Endothelial cell of umbilical vein (primary cell): ENCODE data around the gene RALGPS2. TPM values are rescaled to one million over a fixed set of nuclear protein-coding genes. Genes with fewer than 3 reads are reported as not detected.

ENCODE experiments used
- BruUV-seq: library from RNA; stranded (reverse); fragments of 400-500 nt; replicated peaks from 2 replicates; lab custom pipeline; 2021; lab: Mats Ljungman, UMichigan
- CTCF ChIA-PET: fragments of 300-600, 350-600 bp; sonication (Branson Sonifier 250); formaldehyde crosslinking; loops from one replicate; lab custom pipeline; 2021; ENCODE audit warnings: antibody characterized with exemption, inconsistent platforms; lab: Charles Lee
- POLR2A ChIA-PET: fragments of 300-600, 350-600 bp; sonication (Branson Sonifier 250); formaldehyde crosslinking; loops from one replicate; lab custom pipeline; 2021; ENCODE audit warnings: antibody characterized with exemption, inconsistent platforms; lab: Charles Lee
- DNase-seq: peaks from one replicate; pipeline ENCODE4 v3.0.0-alpha.2; 2011; ENCODE audit warnings: low read depth, low spot score
- FAIRE-seq: peaks from 2 replicates; lab custom pipeline; 2011; peaks lifted over from hg19 to GRCh38; lab: Jason Lieb, UNC
- H2AFZ ChIP-seq: 2 replicates; pipeline ENCODE4 v1.6.0; 2012; ENCODE audit warnings: low read depth, low read length, control low read depth, inconsistent platforms
- H3K27ac ChIP-seq: 2 replicates; pipeline ENCODE4 v1.5.1; 2011; ENCODE audit warnings: low read depth, mild to moderate bottlenecking, control low read depth, low read length, moderate library complexity; ENCODE audit not compliant: insufficient read depth
- H3K27me3 ChIP-seq, 2 experiments: 2 replicates each; pipeline versions ENCODE4 v1.6.0 to v1.6.1; 2011; ENCODE audit warnings: low read length in 2 of 2, mixed read lengths in 1 of 2; ENCODE audit not compliant: control insufficient read depth in 2 of 2, insufficient read depth in 2 of 2
- H3K36me3 ChIP-seq, 2 experiments: 2 replicates in 1 of 2; 3 replicates in 1 of 2; pipeline ENCODE4 v1.5.1; 2011; ENCODE audit warnings: low read length in 2 of 2, mild to moderate bottlenecking in 1 of 2, moderate library complexity in 1 of 2; ENCODE audit not compliant: control insufficient read depth in 2 of 2, insufficient read depth in 2 of 2; ENCODE audit errors: extremely low read depth in 1 of 2
- H3K4me1 ChIP-seq: 3 replicates; pipeline ENCODE4 v1.5.1; 2011; ENCODE audit warnings: mild to moderate bottlenecking, low read length; ENCODE audit not compliant: control insufficient read depth, insufficient read depth; ENCODE audit errors: extremely low read depth
- H3K4me2 ChIP-seq: 2 replicates; pipeline ENCODE4 v1.6.1; 2011; ENCODE audit warnings: low read length, control low read depth, mixed read lengths; ENCODE audit not compliant: insufficient read depth
- H3K4me3 ChIP-seq, 3 experiments: fragments of 200-600 bp in 1 of 3; sonication (generic), shearing (Covaris generic) in 1 of 3; replicated peaks in 1 of 3; 2 replicates each; pipeline ENCODE4 v1.5.1; 2011 to 2016; ENCODE audit warnings: control low read depth in 3 of 3, low read length in 3 of 3, mild to moderate bottlenecking in 2 of 3, inconsistent platforms in 1 of 3, low read depth in 1 of 3, moderate library complexity in 1 of 3; ENCODE audit not compliant: insufficient read depth in 1 of 3
- H3K79me2 ChIP-seq: 2 replicates; pipeline ENCODE4 v1.6.0; 2012; ENCODE audit warnings: low read length, inconsistent platforms; ENCODE audit not compliant: control insufficient read depth, insufficient read depth
- H3K9ac ChIP-seq: replicated peaks from 2 replicates; pipeline ENCODE3; 2011; ENCODE audit warnings: low read length, control low read depth; ENCODE audit not compliant: insufficient read depth; ENCODE audit errors: extremely low read depth
- H3K9me1 ChIP-seq: replicated peaks from 3 replicates; pipeline ENCODE4 v1.6.0; 2011; ENCODE audit warnings: mild to moderate bottlenecking, low read length; ENCODE audit not compliant: control insufficient read depth, insufficient read depth; ENCODE audit errors: extremely low read depth
- H3K9me3 ChIP-seq: replicated peaks from 2 replicates; pipeline ENCODE4 v1.5.1; 2012; ENCODE audit warnings: low read length, inconsistent platforms; ENCODE audit not compliant: control insufficient read depth, insufficient read depth
- H4K20me1 ChIP-seq: replicated peaks from 2 replicates; pipeline ENCODE3; 2011; ENCODE audit warnings: mild to moderate bottlenecking, low read length; ENCODE audit not compliant: control insufficient read depth, insufficient read depth; ENCODE audit errors: extremely low read depth
- CTCF ChIP-seq, 2 donors: IDR thresholded peaks; 1 replicate in 1 of 2; 2 replicates in 1 of 2; pipeline ENCODE4 v1.5.1; 2011; ENCODE audit warnings: low read length in 2 of 2, mild to moderate bottlenecking in 2 of 2, moderate library complexity in 2 of 2, control low read depth in 1 of 2, inconsistent platforms in 1 of 2, low read depth in 1 of 2; ENCODE audit not compliant: insufficient read depth in 1 of 2; ENCODE audit errors: extremely low read depth in 1 of 2
- EZH2 ChIP-seq: IDR thresholded peaks from 2 replicates; pipeline ENCODE4 v1.6.1; 2012; ENCODE audit warnings: borderline replicate concordance, low read depth, mild to moderate bottlenecking, moderate library complexity, low read length, inconsistent platforms; ENCODE audit not compliant: severe bottlenecking
- FOS ChIP-seq: IDR thresholded peaks from 2 replicates; pipeline ENCODE4 v1.6.1; 2011; ENCODE audit warnings: mild to moderate bottlenecking, low read length, moderate library complexity, borderline replicate concordance; ENCODE audit not compliant: insufficient read depth
- GATA2 ChIP-seq: IDR thresholded peaks from 2 replicates; pipeline ENCODE4 v1.7.0; 2011; ENCODE audit warnings: low read depth, mild to moderate bottlenecking, moderate library complexity, mixed read lengths, low read length; ENCODE audit not compliant: insufficient read length, insufficient read depth
- JUN ChIP-seq: IDR thresholded peaks from 2 replicates; pipeline ENCODE4 v1.6.1; 2011; ENCODE audit warnings: borderline replicate concordance, low read depth; ENCODE audit not compliant: insufficient read length, insufficient read depth
- MYC ChIP-seq: IDR thresholded peaks from one replicate; pipeline ENCODE4 v1.6.1; 2011; ENCODE audit warnings: mild to moderate bottlenecking, low read depth, low read length
- POLR2A ChIP-seq: IDR thresholded peaks from 2 replicates; pipeline ENCODE4 v1.6.1; 2012; ENCODE audit warnings: low read depth, mild to moderate bottlenecking, control low read depth, low read length
- POLR2AphosphoS5 ChIP-seq: IDR thresholded peaks from 2 replicates; pipeline ENCODE4 v1.6.1; 2012; ENCODE audit warnings: low read depth, mild to moderate bottlenecking, control low read depth, low read length, moderate library complexity; ENCODE audit not compliant: insufficient read depth
- dilution Hi-C: fragments of 300-500 bp; cut with MboI; formaldehyde crosslinking; loops from one replicate; pipeline ENCODE4 v1.15.0; 2019; ENCODE audit warnings: low sequenced_read_pairs; ENCODE audit not compliant: extremely low pct_ligation_motif_present
- intact Hi-C: fragments of 100-400 bp; cut with micrococcal nuclease; formaldehyde crosslinking; loops from one replicate; pipeline ENCODE4 v1.10.0; 2022
- polyA plus RNA-seq, 4 experiments: library from polyadenylated mRNA; depleted of rRNA in 3 of 4; stranded (reverse) in 3 of 4; unstranded in 1 of 4; fragments of >200 nt; gene quantifications; 2 replicates each; pipeline versions ENCODE4 v1.2.1 to v1.2.3, GENCODE V29; 2011 to 2012; ENCODE audit warnings: missing spikeins in 1 of 4
- total RNA-seq: library from RNA; stranded (reverse); gene quantifications from 2 replicates; pipeline ENCODE4 v1.2.3, GENCODE V29; 2021
- TF ChIP-seq, protein P1 (sequence below): IDR thresholded peaks from 2 replicates; pipeline ENCODE4 v1.6.1; 2011; ENCODE audit not compliant: insufficient read depth, insufficient read length

Gene RALGPS2
- total and polyA plus RNA-seq, 2 donors (not counting 3 experiments of a cell fraction or from before 2014, with no cell fraction given): 4.6 to 27.7 TPM

- Histone ChIP-seq H3K4me3 (no peak overlapping the region), H3K79me2 (peaks cover 27% of the 10 kb centered on the region), H3K4me1 (peaks cover 3% of the 10 kb centered on the region), H3K4me2 (no peak overlapping the region), H3K27ac (no peak overlapping the region), H3K36me3 (peaks cover 0 to 2% of the 10 kb centered on the region in 2 experiments), H3K27me3 (no peaks in the 10 kb centered on the region), H3K9me1 (no peaks in the 10 kb centered on the region), H3K9ac (no peak overlapping the region), H3K9me3 (no peaks in the 10 kb centered on the region), H4K20me1 (no peaks in the 10 kb centered on the region), H2AFZ (no peak overlapping the region)
- dilution Hi-C loops (no loop called here), intact Hi-C loops (no loop called here)
- no peak for FAIRE-seq
- DNase-seq: no peak
- CTCF ChIA-PET: interaction anchor here (0.9 to 1.2 kb wide), 3 partner anchors 19 to 170 kb away, joined by 3 to 5 read pairs (median 3); no protein-coding TSS in a partner anchor
- no TSS peak for BruUV-seq
- TF ChIP-seq GATA2 (no peak), FOS (no peak), CTCF (IDR thresholded peaks at IDR 0.05; ENCODE audit: extremely low read depth in 1 of 2, insufficient read depth in 1 of 2, low read depth in 1 of 2, low read length in 2 of 2) (peak in 1 of 2 donors; percentile 9)
- POLR2A ChIA-PET: interaction anchor here (0.6 kb wide), 1 partner anchor 40 kb away, joined by 3 read pairs; no protein-coding TSS in a partner anchor
Measured at GRCh38 chr1:178733972-178734371, 8.9 kb downstream of the RALGPS2 start.

- TF ChIP-seq, protein P1, sequence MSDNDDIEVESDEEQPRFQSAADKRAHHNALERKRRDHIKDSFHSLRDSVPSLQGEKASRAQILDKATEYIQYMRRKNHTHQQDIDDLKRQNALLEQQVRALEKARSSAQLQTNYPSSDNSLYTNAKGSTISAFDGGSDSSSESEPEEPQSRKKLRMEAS: no peak
- TF ChIP-seq CTCF (IDR thresholded peaks at IDR 0.05; ENCODE audit: extremely low read depth in 1 of 2, insufficient read depth in 1 of 2, low read depth in 1 of 2, low read length in 2 of 2) (no peak), MYC (no peak), POLR2A (no peak), FOS (no peak), GATA2 (no peak), JUN (no peak), POLR2AphosphoS5 (no peak), EZH2 (no peak)
- no peak overlapping the region for H2AFZ ChIP-seq
- no TSS peak for BruUV-seq
- no peaks in the 10 kb centered on the region for H3K9me3 ChIP-seq
- H3K4me1 ChIP-seq: peaks cover 3% of the 10 kb centered on the region
- H3K9ac ChIP-seq: no peak overlapping the region
- H3K36me3 ChIP-seq: peaks cover 0 to 2% of the 10 kb centered on the region in 2 experiments
- H3K27me3 ChIP-seq: no peaks in the 10 kb centered on the region
- H3K27ac ChIP-seq: no peak overlapping the region
- DNase-seq (no peak), FAIRE-seq (no peak)
- H3K9me1 ChIP-seq: no peaks in the 10 kb centered on the region
- dilution Hi-C loops (no loop called here), intact Hi-C loops (no loop called here)
- POLR2A ChIA-PET: interaction anchor here (0.6 kb wide), 1 partner anchor 32 kb away, joined by 6 read pairs; no protein-coding TSS in a partner anchor
- no peak overlapping the region for H3K4me2 ChIP-seq
- H3K4me3 ChIP-seq: no peak overlapping the region
- CTCF ChIA-PET: interaction anchor here (0.9 to 4.1 kb wide), 4 partner anchors 14 to 206 kb away, joined by 3 to 15 read pairs (median 4); no protein-coding TSS in a partner anchor
- peaks cover 9% of the 10 kb centered on the region for H3K79me2 ChIP-seq
- no peaks in the 10 kb centered on the region for H4K20me1 ChIP-seq
Measured at GRCh38 chr1:178738780-178739179, 13.7 kb downstream of the RALGPS2 start.
